GM20431 (cell line): Measurements from ENCODE around the gene GATAD1.
"Not testable (repeated sequence)": the region's sequence is repeated elsewhere in the genome, so short reads cannot be mapped to it uniquely, and the experiment has no call there.

Experiments used
- in situ Hi-C: fragments of 300-500 bp; cut with MseI, MboI; formaldehyde crosslinking; loops from one replicate; pipeline ENCODE4 v1.15.0; 2020; ENCODE audit warnings: low sequenced_read_pairs; ENCODE audit not compliant: unreplicated experiment

GATAD1 gene

DNA sequence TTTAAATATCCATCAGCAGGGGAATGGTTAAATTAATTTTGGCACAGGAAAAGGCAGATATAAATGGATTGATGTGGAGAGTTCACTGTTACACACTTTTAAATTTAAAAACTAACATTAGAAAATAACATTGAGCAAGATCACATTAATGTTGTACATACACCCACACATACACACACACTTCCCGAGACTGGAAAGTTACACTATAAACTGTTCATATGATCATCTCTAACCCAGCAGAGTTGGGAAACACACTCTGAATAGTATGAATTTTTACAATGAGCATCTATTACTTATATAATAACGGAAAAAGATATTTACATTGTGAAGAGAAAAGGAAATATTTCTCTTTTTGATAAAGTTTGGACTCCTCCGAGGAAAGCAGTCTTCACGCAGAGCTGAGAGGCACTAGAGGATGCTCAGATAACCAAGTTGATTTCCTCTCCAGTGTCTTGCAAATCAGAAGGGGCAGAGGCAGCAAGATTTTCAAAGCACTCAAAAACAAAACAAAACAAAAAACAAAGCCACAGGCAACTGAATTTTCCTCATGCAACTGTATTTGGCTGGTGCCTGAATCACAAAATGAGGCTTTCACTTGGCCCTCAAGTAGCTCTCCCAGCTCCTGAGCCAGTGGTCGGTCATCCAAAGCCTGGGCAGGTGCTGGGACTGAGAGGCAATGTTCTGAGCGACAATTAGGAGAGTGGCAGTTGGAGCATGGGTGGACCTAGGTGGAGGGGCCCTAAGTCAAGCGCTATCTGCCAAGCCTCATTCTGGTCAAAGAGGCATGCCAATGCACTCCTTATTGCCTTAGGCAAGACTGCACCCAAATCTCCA, 10.5 kb upstream of the GATAD1 start:
- in situ Hi-C loops = no loop called here

DNA sequence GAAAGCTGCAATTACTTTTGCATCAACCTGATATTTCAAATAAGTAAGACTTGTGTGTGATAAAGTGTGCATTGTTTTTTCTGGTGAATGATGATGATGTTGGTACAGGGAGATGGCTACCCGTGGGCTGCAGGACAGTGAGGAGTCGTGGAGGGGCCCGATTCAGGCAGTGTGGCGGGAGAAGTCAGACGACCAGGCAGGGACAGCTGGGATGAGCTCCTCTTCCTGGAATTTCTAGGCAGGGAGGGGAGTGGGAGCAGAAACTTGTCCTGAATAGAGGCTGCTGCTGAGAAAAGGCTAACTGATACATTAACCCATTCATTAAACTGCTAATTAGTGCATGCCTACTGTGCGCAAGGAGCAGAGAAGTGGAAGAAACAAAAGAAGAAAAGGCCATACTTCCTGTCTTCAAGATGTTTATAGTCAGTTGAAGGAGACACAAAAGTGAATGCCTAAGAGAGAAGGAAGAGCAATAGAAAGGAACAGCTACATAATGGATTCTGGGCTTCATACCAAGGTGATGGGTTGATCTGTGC, 9.3 kb upstream of the GATAD1 start:
- in situ Hi-C loops = no loop called here

DNA sequence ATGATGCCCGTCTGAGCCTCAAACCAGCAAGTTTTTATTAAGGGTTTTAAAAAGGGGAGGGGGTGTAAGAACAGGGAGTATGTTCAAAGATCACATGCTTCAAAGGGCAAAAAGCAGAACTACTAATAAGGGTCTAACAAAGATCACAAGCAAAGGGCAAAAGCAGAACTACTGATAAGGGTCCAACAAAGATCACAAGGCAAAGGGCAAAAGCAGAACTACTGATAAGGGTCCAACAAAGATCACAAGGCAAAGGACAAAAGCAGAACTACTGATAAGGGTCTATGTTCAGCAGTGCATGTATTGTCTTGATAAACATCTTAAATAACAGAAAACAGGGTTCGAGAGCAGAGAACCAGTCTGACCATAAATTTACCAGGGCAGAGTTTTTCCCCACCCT, 4.6 kb upstream of the GATAD1 start:
- in situ Hi-C loops = not testable (repeated sequence)

DNA sequence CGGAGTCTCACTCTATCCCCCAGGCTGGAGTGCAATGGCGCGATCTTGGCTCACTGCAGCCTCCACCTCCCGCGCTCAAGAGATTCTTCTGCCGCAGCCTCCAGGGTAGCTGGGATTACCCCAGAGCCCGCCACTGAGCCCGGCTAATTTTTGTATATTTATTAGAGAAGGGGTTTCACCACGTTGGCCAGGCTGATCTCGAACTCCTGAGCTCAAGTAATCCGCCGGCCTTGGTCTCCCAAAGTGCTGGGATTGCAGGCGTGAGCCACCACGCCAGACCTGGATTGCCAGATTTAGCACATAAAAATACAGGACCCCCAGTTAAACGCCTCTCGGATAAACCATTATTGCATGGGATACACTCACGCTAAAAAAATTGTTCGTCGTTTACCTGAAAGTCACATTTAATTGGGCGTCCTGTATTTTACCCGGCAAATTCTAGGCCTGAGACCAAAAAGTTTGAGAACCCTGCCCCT, 375 bp upstream of the GATAD1 start:
- in situ Hi-C loops = no loop called here

DNA sequence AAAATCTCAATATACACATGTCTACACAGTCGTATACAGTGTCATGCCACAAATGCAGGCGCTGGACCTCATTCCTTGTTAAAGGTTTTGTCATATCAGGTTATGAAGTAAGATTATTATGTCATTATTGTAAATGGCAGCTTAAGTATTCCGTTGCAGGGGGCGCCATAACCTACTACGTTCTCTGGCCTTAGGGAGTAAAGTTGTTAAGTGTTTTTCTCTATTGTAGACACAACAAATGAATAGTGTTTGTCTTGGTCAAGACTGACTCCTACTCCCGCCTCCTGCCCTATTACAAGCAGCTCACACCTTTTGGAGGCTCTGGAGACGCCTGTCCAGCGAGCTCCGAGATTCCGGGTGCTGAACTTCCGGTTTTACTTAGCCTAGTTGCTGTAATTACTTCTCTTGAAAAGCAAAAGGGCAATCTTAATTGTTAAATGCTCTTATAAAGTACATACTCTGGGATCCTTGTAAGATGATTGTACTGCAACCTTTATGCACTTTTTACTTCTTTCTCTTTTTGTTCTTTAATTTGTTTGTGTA, 994 bp downstream of the GATAD1 start:
- in situ Hi-C loops = no loop called here

DNA sequence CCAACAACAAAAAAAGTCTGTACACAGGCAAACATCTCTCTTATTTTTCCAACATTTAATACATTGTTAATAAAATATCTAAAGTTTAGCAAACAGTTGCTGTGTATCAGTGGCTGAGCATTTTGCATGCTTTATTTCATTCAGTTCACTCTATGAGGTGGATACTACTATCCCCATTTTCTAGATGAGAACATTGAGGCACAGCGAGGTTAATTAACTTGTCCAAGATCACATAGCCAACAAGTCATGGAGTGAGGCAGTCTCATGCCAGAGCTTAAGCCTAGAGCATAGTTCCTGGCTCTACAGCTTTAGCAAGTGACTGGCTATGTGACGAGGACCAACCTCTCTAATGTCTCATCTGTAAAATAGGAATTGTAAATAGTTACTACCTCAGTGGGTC, 4.4 kb downstream of the GATAD1 start:
- in situ Hi-C loops = no loop called here

DNA sequence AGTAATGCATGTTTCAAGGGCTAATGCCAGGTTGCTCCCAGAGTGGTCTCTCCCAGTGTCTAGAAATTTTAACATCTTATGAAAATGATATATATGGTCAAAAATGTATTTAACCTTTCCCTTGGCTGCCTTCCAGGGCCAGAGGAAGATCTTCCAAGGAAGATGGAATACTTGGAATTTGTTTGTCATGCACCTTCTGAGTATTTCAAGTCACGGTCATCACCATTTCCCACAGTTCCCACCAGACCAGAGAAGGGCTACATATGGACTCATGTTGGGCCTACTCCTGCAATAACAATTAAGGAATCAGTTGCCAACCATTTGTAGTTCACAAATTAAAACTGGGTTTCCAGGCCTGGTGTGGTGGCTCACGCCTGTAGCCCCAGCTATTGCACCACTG, 9.0 kb downstream of the GATAD1 start:
- in situ Hi-C loops = no loop called here

DNA sequence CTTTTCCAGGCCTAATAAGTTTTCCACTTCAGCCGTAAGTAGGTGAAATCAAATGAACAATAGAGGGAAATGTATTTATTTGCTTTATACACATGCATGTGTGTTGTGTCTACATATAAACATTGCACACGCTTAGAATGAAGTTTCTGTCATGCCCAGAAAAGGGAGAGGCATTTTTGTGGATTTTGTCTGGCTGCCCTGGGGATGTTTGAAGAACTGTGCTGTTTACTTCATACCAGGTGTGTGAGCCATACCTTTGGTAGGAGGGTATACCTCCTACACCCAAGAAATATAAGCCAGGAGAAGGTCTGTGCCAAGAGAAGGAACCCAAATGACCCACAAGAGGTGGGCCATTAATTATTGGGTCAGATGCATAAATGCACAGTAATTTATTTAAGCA, 12.8 kb downstream of the GATAD1 start:
- in situ Hi-C loops = no loop called here

DNA sequence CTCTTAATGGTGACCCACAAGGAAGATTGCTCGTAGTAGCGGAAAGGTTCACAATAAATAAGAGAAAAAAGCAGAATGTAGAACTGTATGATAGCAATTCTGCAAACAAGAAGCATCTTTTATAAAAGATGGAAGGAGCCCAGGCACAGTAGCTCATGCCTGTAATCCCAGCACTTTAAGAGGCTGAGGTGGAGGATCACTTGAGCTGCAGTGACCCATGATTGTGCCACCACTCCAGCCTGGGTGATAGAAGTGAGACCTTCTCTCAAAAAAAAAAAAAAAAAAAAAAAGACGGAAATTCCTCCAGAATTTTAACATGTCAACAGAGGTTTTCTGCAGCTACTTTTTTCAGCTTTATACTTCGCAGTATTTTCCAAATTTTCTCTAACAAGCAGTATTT, 13.2 kb downstream of the GATAD1 start:
- in situ Hi-C loops = no loop called here

DNA sequence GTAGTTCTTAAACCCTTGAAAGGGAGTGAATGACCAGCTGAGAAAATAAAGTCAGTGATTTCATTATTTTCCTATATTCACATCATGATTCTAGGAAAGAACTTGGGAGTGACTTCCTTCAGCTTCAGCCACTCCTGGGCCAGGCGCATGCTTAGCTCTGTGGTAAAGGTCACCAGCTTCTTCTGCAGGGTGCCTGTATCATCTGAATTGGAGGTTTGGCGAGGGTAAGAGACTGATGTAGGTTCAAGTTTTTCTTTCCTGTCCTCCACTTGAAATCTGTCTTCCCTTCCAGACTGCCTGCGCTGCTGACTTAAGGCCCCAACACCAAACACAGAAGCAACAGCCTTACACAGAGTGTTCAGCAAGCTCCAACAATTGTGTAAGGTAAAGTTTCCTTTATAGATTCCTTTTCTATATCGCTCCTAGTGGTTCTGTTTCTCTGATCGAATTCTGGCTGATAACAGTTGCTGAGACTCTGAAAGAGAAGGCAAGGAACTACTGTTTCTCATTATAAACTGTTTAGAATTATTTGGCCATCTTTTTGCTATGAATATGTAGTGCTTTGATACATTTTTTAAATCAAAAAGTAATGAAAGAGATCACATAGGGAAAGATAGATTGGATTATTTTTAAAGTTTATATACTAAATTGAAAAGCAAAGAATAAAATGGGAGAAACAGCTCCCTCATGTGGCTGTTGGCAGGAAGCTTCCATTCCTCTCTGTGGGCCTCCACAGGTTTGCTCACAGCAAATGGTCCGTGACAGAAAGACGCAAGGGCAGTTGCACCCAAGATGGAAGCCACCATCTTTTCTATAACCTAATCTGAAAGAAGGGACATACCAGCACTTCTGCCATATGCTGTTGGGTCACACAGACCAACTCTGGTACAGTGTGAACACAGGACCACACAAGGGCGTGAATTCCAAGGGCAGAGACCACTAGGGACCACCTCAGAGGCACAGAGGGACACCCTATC, 14.0 kb downstream of the GATAD1 start:
- in situ Hi-C loops = no loop called here

DNA sequence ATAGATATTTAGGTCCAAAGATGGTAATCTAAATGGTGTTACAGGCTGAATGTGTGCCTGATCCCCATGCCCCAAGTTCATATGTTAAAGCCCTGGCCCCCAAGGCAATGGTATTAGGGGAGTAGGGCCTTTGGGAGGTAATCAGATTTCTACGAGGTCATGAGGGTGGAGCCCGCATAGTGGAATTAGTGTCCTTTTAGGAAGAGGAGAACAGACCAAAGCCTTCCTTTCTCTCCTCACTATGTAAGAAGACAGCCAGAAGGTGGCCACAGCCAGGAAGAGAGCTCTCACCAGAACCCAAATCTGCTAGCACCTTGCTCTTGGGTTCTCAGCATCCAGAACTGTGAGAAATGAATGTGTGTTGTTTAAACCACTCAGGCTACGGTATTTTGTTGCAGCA, 15.3 kb downstream of the GATAD1 start:
- in situ Hi-C loops = no loop called here

DNA sequence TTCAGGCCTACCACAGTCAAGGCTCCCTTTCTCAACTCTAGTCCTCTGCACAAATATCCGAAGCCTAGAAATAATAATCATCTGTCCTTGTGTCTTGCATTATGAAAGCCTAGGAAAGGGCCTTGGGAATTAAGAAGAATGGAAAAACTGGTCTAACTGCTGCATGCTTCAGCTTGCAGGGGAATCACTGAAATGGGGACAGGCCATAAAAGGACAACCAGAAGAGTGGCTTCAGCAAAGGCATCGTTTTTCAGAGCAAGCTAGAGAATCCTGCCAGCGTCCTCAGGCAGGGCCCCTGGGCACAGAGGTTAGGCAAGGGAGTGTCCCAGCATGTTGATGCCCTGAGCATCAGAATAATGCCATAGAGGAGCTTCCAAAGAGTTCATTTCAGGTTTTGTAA, 17.2 kb downstream of the GATAD1 start:
- in situ Hi-C loops = no loop called here

DNA sequence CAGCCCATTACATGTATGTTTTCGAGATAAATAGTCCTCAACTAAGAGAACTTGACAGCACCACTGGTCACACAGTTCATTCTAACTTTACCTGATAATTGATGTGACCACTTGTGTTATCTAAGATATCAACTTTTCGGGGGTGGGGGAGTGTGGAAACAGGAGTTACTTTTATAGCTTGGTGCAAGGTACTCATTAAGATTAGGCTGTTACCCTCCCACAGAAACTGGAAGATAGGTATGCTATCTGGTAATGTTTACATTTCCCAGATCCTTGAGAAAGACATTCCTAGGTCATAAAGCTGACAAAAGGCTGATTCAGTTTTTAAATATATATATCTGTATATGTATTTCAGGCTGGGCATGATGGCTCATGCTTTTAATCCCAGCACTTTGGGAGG, 19.4 kb downstream of the GATAD1 start:
- in situ Hi-C loops = no loop called here

DNA sequence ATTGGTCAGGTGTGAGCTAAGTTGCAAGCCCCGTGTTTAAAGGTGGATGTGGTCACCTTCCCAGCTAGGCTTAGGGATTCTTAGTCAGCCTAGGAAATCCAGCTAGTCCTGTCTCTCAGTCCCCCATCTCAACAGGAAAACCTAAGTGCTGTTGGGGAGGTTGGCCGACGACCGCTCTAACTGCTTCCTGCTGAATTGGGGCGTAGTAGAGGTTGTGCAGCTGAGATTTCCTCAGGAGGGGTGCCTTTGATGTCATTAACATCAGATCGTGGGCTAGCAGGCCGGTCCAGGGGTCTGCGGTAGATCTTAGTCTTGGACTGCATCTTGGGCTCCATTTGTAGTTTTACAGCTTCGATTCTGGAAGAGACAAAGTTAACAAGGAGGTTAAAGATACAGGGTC, 21.3 kb downstream of the GATAD1 start:
- in situ Hi-C loops = not testable (repeated sequence)

DNA sequence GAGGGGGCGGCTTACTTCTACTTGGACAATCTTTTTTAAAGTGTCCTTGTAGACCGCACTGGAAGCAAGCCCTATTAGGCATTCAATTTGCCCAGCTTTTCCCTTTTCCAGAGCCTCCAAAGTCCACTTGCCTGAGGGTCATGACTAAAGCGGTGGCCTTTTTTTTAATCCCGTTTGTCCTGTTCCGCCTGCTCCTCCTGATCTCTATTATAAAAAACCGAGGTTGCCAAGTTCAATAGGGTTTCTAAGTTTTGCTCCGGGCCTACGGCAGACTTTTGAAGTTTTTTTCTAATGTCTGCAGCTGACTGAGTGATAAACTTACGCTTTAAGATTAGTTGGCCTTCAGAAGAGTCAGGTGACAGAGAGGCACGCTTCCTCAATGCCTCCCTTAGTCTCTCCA, 26.7 kb downstream of the GATAD1 start:
- in situ Hi-C loops = not testable (repeated sequence)

DNA sequence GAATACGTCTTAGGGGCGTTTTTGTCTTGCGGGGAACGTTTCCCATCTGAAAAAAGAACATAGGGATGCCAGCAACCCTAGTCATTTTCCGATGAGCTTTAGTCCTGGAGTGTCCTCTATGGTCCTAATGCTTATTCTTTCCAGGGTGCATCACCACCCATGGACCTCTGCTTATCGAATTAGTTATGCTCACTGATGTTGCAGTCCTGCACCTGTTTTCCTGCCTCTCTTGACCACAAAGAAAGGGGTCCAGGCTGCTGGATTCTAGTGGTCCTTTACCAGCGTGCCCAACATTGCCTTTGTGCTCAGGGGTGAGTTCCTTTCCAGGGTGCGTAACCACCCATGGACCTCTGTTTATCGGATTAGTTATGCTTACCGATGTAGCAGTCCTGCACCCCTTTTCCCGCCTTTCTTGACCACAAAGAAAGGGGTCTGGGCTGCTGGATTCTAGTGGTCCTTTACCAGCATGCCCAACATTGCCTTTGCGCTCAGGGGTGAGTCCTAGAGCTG, 28.0 kb downstream of the GATAD1 start:
- in situ Hi-C loops = not testable (repeated sequence)

DNA sequence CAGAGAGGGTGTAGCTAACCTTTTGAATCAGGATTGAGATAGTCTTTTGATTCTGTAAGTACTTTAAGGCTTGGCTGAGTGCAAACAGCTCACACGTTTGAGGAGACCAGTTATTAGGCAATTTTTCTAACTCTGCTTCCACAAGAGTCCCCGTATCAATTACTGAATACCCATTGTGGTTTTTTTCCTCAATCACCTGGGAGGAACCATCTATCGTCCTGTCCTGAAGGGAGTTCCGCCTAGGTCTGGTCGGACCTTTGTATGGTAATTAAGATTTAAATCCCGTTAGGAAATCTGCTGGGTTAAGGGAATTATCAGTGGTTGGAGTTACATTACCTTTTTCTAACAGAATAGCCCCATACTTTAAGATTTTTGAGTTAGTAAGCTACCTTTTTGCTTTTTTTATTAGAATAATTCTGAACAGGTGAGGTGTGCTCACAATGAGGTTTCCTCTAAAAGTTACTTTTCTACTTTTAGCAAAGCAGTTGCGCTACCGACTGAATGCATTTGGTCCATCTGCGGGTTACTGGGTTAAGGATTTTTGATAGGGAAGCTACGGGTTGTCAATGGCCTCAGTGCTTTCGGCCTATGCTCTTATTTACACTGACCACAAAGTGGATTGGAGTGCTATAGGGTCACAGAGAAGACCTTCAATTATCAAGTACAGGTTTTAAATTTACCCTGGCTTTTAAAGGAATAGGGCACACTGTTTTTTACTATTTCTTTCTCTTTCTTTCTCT, 28.7 kb downstream of the GATAD1 start:
- in situ Hi-C loops = not testable (repeated sequence)

DNA sequence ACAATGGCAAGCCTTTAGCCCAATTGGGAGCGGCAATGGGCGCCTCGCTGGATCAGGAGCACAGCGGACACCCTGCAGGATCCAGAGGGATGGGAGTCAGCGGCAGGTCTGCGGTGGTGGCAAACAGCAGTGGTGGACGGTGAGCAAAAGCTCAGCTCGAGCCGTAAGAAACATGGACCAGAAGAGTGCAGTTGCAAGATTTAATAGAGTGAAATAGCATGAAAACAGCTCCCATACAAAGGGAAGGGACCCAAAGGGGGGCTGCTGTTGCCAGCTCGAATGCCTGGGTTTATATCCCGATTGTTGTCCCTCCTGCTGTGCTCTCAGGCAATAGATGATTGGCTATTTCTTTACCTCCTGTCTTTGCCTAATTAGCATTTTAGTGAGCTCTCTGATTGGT, 30.4 kb downstream of the GATAD1 start, which contains the start of gene ERVW-1:
ERVW-1 (minus strand) TSS at position 266 of the 400 bp plus-strand sequence. CDS start 7,565 bp downstream, outside the sequence.
- in situ Hi-C loops = not testable (repeated sequence)

DNA sequence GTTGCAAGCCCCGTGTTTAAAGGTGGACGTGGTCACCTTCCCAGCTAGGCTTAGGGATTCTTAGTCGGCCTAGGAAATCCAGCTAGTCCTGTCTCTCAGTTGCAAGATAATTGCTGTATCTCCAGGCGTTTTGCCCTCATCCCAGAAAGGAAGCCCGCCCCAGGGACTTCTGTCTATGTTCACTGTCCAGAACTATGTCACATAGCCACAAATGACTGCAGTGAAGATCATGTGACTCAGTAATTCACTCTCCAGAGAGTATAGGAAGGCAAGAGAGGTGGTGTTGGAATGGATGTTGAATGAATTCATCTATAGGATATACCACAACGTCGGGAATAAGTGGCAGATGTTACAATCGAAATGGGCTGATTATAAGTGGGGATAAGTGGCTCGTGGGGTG, 30.8 kb downstream of the GATAD1 start:
- in situ Hi-C loops = no loop called here
